ENCODE measurements around the gene GOLGA1. TPM values are rescaled to one million over a fixed set of nuclear protein-coding genes. Genes with fewer than 3 reads are reported as not detected.
A peak's percentile ranks its signal among the peaks of the same experiment; 100 is the strongest.

Gene GOLGA1
- total RNA-seq, 1 experiment from 2014 or later, result 18.9 TPM

GRCh38 chr9:124855566-124855943, 85.3 kb downstream of the GOLGA1 start:
- Mint-ChIP-seq H3K4me3 (ENCODE audit: unreplicated experiment) (no peak overlapping the region), H3K27me3 (ENCODE audit: insufficient read depth, unreplicated experiment) (no peaks in the 10 kb centered on the region), H3K36me3 (ENCODE audit: insufficient read depth, unreplicated experiment) (peaks cover 74% of the 10 kb centered on the region), H3K9me3 (ENCODE audit: unreplicated experiment) (no peaks in the 10 kb centered on the region), H3K4me1 (ENCODE audit: low read depth, unreplicated experiment) (peaks cover 12% of the 10 kb centered on the region), H3K27ac (ENCODE audit: unreplicated experiment) (peak overlapping the region; percentile 21)
- ChIA-PET POLR2A (no interaction called here), CTCF (interaction anchor here (0.6 to 11.7 kb wide), 3 partner anchors 81 to 288 kb away, joined by 3 to 325 read pairs (median 4); partner anchors contain the start of genes NR6A1, OLFML2A and SCAI)
- DNase-seq, result no peak
- H3K36me3 ChIP-seq (ENCODE audit: control insufficient read depth, insufficient read depth, low read length), result peaks cover 11% of the 10 kb centered on the region
- H3K9me3 ChIP-seq, result no peaks in the 10 kb centered on the region
- intact Hi-C loops (cut with micrococcal nuclease; ENCODE audit: unreplicated experiment), result no loop called here
- peaks cover 17% of the 10 kb centered on the region for H3K4me1 ChIP-seq
- no peak for TF ChIP-seq CTCF (IDR thresholded peaks at IDR 0.05; ENCODE audit: insufficient read depth in 1 of 2, low read depth in 1 of 2, low read length in 1 of 2, severe bottlenecking in 1 of 2, unreplicated experiment in 1 of 2)
- no peaks in the 10 kb centered on the region for H3K27me3 ChIP-seq (replicated peaks; ENCODE audit: control insufficient read depth, insufficient read depth, low read length)
- BruUV-seq (replicated peaks), result no TSS peak
- no peak overlapping the region for H3K4me3 ChIP-seq (ENCODE audit: low read depth, low read length)

- peaks cover 7% of the 10 kb centered on the region for H3K36me3 ChIP-seq (ENCODE audit: control insufficient read depth, insufficient read depth, low read length)
- Mint-ChIP-seq H3K9me3 (ENCODE audit: unreplicated experiment) (no peaks in the 10 kb centered on the region), H3K27me3 (ENCODE audit: insufficient read depth, unreplicated experiment) (no peaks in the 10 kb centered on the region), H3K36me3 (ENCODE audit: insufficient read depth, unreplicated experiment) (peaks cover 67% of the 10 kb centered on the region), H3K4me3 (ENCODE audit: unreplicated experiment) (no peak overlapping the region), H3K4me1 (ENCODE audit: low read depth, unreplicated experiment) (peaks cover 6% of the 10 kb centered on the region), H3K27ac (ENCODE audit: unreplicated experiment) (peak overlapping the region; percentile 21)
- DNase-seq, result no peak
- ChIA-PET CTCF (interaction anchor here (1.0 to 11.7 kb wide), 3 partner anchors 38 to 81 kb away, joined by 4 to 325 read pairs (median 13); partner anchors contain the start of genes NR6A1 and OLFML2A), POLR2A (interaction anchor here (0.6 kb wide), 2 partner anchors 75 to 85 kb away, joined by 3 to 4 read pairs; no protein-coding TSS in a partner anchor)
- H3K4me1 ChIP-seq, result peaks cover 11% of the 10 kb centered on the region
- intact Hi-C loops (cut with micrococcal nuclease; ENCODE audit: unreplicated experiment), result no loop called here
- no peak overlapping the region for H3K4me3 ChIP-seq (ENCODE audit: low read depth, low read length)
- TF ChIP-seq CTCF (IDR thresholded peaks at IDR 0.05; ENCODE audit: insufficient read depth in 1 of 2, low read depth in 1 of 2, low read length in 1 of 2, severe bottlenecking in 1 of 2, unreplicated experiment in 1 of 2), result no peak
- H3K9me3 ChIP-seq, result no peaks in the 10 kb centered on the region
- no TSS peak for BruUV-seq (replicated peaks)
- H3K27me3 ChIP-seq (replicated peaks; ENCODE audit: control insufficient read depth, insufficient read depth, low read length), result no peaks in the 10 kb centered on the region
Observed at GRCh38 chr9:124854822-124855221, 86.1 kb downstream of the GOLGA1 start.

- Histone ChIP-seq H3K36me3 (ENCODE audit: control insufficient read depth, insufficient read depth, low read length) (peaks cover 3% of the 10 kb centered on the region; the same call in 1 of the 2 replicates), H3K27me3 (replicated peaks; ENCODE audit: control insufficient read depth, insufficient read depth, low read length) (no peaks in the 10 kb centered on the region), H3K4me3 (ENCODE audit: low read depth, low read length) (no peak overlapping the region), H3K9me3 (no peaks in the 10 kb centered on the region), H3K4me1 (peaks cover 7% of the 10 kb centered on the region; the same call in 1 of the 2 replicates)
- no peak for DNase-seq
- BruUV-seq (replicated peaks), result no TSS peak
- ChIA-PET POLR2A (interaction anchor here (0.6 kb wide), 1 partner anchor 75 kb away, joined by 4 read pairs; no protein-coding TSS in a partner anchor), CTCF (interaction anchor here (1.0 to 11.7 kb wide), 7 partner anchors 39 to 89 kb away, joined by 4 to 325 read pairs (median 13); partner anchors contain the start of genes NR6A1 and OLFML2A)
- peaks cover 6% of the 10 kb centered on the region for H3K4me1 Mint-ChIP-seq (ENCODE audit: low read depth, unreplicated experiment)
- H3K9me3 Mint-ChIP-seq (ENCODE audit: unreplicated experiment), result no peaks in the 10 kb centered on the region
- no peak overlapping the region for H3K27ac Mint-ChIP-seq (ENCODE audit: unreplicated experiment)
- intact Hi-C loops (cut with micrococcal nuclease; ENCODE audit: unreplicated experiment), result no loop called here
- no peak for TF ChIP-seq CTCF (IDR thresholded peaks at IDR 0.05; ENCODE audit: insufficient read depth in 1 of 2, low read depth in 1 of 2, low read length in 1 of 2, severe bottlenecking in 1 of 2, unreplicated experiment in 1 of 2)
- peaks cover 60% of the 10 kb centered on the region for H3K36me3 Mint-ChIP-seq (ENCODE audit: insufficient read depth, unreplicated experiment)
- no peak overlapping the region for H3K4me3 Mint-ChIP-seq (ENCODE audit: unreplicated experiment)
- H3K27me3 Mint-ChIP-seq (ENCODE audit: insufficient read depth, unreplicated experiment), result no peaks in the 10 kb centered on the region
Observed at GRCh38 chr9:124854161-124854560, 86.7 kb downstream of the GOLGA1 start.

Data from Caco-2 (cell line).